Measurements from ENCODE around the gene ATOH7.

DNA sequence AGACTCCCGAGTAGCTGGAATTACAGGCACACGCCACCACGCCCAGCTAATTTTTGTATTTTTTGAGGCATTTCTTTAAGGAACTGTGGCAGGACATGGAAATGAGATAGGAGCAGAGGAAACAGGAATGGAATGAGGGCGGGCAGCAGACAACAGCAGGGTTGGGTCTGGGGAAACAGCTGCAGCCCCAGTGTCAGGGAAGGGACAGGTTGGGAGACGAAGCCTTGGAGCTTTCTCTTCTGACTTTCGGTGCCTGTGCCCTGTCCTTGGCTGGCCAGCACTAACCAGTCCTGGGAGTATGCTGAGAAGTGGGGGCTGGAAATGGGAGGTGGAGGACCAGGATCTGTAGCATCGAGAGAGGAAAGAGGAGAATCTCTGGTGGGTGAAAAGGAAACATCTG is 47.4 kb downstream of the ATOH7 start:
- TF ChIP-seq, protein P1, sequence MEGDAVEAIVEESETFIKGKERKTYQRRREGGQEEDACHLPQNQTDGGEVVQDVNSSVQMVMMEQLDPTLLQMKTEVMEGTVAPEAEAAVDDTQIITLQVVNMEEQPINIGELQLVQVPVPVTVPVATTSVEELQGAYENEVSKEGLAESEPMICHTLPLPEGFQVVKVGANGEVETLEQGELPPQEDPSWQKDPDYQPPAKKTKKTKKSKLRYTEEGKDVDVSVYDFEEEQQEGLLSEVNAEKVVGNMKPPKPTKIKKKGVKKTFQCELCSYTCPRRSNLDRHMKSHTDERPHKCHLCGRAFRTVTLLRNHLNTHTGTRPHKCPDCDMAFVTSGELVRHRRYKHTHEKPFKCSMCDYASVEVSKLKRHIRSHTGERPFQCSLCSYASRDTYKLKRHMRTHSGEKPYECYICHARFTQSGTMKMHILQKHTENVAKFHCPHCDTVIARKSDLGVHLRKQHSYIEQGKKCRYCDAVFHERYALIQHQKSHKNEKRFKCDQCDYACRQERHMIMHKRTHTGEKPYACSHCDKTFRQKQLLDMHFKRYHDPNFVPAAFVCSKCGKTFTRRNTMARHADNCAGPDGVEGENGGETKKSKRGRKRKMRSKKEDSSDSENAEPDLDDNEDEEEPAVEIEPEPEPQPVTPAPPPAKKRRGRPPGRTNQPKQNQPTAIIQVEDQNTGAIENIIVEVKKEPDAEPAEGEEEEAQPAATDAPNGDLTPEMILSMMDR (IDR thresholded peaks at IDR 0.05 in 8 of 11, conservative IDR thresholded peaks at IDR 0.05 in 3 of 11): no peak
- TF ChIP-seq POLR2A (IDR thresholded peaks at IDR 0.05) (no peak), POLR2AphosphoS5 (IDR thresholded peaks at IDR 0.05) (peak in 2 of 3 donors; percentile 62 to 73)
